Naive thymus-derived CD4-positive, alpha-beta T cell (primary cell): ENCODE measurements around the gene ADAD2. TPM values are rescaled to one million over a fixed set of nuclear protein-coding genes. Genes with fewer than 3 reads are reported as not detected.
A peak's percentile ranks its signal among the peaks of the same experiment; 100 is the strongest.

Source experiments
- ATAC-seq: fragments of 150-1000 bp; cut with Tn5 transposase; 2 replicates; pipeline ENCODE4 v1.10.0; 2021; ENCODE audit warnings: mild to moderate bottlenecking, moderate library complexity
- CTCF ChIA-PET: fragments of 350-600 bp; sonication (Branson Sonifier 250); formaldehyde crosslinking; loops from one replicate; lab custom pipeline; 2021; ENCODE audit warnings: antibody characterized with exemption; lab: Charles Lee
- POLR2A ChIA-PET: fragments of 350-600 bp; sonication (Branson Sonifier 250); formaldehyde crosslinking; loops from one replicate; lab custom pipeline; 2021; ENCODE audit warnings: antibody characterized with exemption, inconsistent platforms; lab: Charles Lee
- DNase-seq, 9 donors: peaks; one replicate each; pipeline versions ENCODE4 v3.0.0 to v3.0.0-alpha.2; 2020 to 2022; ENCODE audit warnings: mixed read lengths in 1 of 9
- H3K27ac ChIP-seq: one replicate; pipeline ENCODE4 v1.7.0; 2013; ENCODE audit warnings: mild to moderate bottlenecking, low read depth, low read length, moderate library complexity
- H3K27me3 ChIP-seq, 2 donors: one replicate each; pipeline ENCODE4 v1.7.0; 2013; ENCODE audit warnings: low read length in 2 of 2, mild to moderate bottlenecking in 2 of 2, moderate library complexity in 2 of 2; ENCODE audit not compliant: control insufficient read depth in 2 of 2, insufficient read depth in 2 of 2
- H3K36me3 ChIP-seq, 3 experiments: 1 replicate in 2 of 3; 2 replicates in 1 of 3; pipeline ENCODE4 v1.7.0; 2013; ENCODE audit warnings: low read length in 3 of 3, mild to moderate bottlenecking in 3 of 3, moderate library complexity in 1 of 3; ENCODE audit not compliant: insufficient read depth in 3 of 3, control insufficient read depth in 2 of 3
- H3K4me1 ChIP-seq, 2 donors: one replicate each; pipeline ENCODE4 v1.7.0; 2013; ENCODE audit warnings: low read length in 2 of 2, mild to moderate bottlenecking in 2 of 2, moderate library complexity in 1 of 2; ENCODE audit not compliant: control insufficient read depth in 2 of 2, insufficient read depth in 2 of 2
- H3K4me3 ChIP-seq: 2 replicates; pipeline ENCODE4 v1.7.0; 2013; ENCODE audit warnings: mild to moderate bottlenecking, low read length
- H3K9me3 ChIP-seq, 3 experiments: 1 replicate in 2 of 3; 2 replicates in 1 of 3; pipeline ENCODE4 v1.7.0; 2013; ENCODE audit warnings: low read length in 3 of 3; ENCODE audit not compliant: control insufficient read depth in 2 of 3
- H3K27ac Mint-ChIP-seq, 9 donors: one replicate each; pipeline ENCODE4 v1.8.0; 2020 to 2022; ENCODE audit warnings: mixed read lengths in 9 of 9, mild to moderate bottlenecking in 8 of 9, moderate library complexity in 5 of 9, inconsistent platforms in 2 of 9
- H3K27me3 Mint-ChIP-seq, 5 donors: one replicate each; pipeline ENCODE4 v1.8.0; 2021 to 2022; ENCODE audit warnings: mixed read lengths in 5 of 5, mild to moderate bottlenecking in 1 of 5
- H3K36me3 Mint-ChIP-seq, 5 donors: one replicate each; pipeline ENCODE4 v1.8.0; 2020 to 2022; ENCODE audit warnings: mixed read lengths in 5 of 5, mild to moderate bottlenecking in 3 of 5, inconsistent platforms in 1 of 5
- H3K4me1 Mint-ChIP-seq, 7 donors: one replicate each; pipeline ENCODE4 v1.8.0; 2020 to 2022; ENCODE audit warnings: mixed read lengths in 7 of 7, mild to moderate bottlenecking in 3 of 7, inconsistent platforms in 1 of 7
- H3K4me3 Mint-ChIP-seq, 10 donors: one replicate each; pipeline ENCODE4 v1.8.0; 2020 to 2022; ENCODE audit warnings: mild to moderate bottlenecking in 10 of 10, mixed read lengths in 10 of 10, moderate library complexity in 6 of 10, inconsistent platforms in 2 of 10
- H3K9me3 Mint-ChIP-seq, 11 donors: one replicate each; pipeline ENCODE4 v1.8.0; 2020 to 2022; ENCODE audit warnings: mixed read lengths in 11 of 11, mild to moderate bottlenecking in 4 of 11, inconsistent platforms in 1 of 11, moderate library complexity in 1 of 11
- intact Hi-C, 2 donors: fragments of 100-400 bp; cut with micrococcal nuclease; formaldehyde crosslinking; loops; one replicate each; pipeline ENCODE4 v1.15.1; 2023
- polyA plus RNA-seq, 2 donors: library from polyadenylated mRNA; unstranded; fragments of 300-500 nt; fragmentation: Illumina TruSeq; gene quantifications; one replicate each; pipeline ENCODE4 v1.2.3, GENCODE V29; 2021
- total RNA-seq, 6 experiments: library from RNA in 5 of 6; stranded (reverse) in 5 of 6; gene quantifications; 1 replicate in 5 of 6; 2 replicates in 1 of 6; pipeline ENCODE4 v1.2.3 and lab custom pipeline; 2021 to 2026

The ADAD2 gene
- total and polyA plus RNA-seq, 7 experiments from 2014 or later = 0.11 to 0.16 TPM; not detected in 5

DNA sequence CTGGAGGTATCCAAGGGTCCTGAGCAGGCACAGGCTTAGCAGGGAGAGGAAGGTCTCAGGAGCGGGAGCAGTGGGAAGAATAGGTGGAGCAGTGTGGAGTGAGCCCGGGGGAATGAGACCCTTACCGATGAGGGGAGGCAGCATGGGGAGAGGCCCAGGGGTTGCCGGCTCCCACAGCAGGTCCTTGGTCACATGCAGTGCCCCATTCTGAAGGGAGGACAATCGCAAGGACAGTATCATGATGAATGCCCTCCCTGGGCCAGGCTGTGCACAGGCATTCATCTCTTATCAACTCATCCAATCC is 7.4 kb upstream of the ADAD2 start:
- Histone ChIP-seq H3K4me3 (no peak overlapping the region), H3K36me3 (peaks cover 0 to 70% (median 9%) of the 10 kb centered on the region in 3 experiments), H3K27me3 (no peaks in the 10 kb centered on the region), H3K27ac (no peak overlapping the region), H3K9me3 (no peaks in the 10 kb centered on the region), H3K4me1 (peaks cover 0 to 6% of the 10 kb centered on the region in 2 donors)
- Mint-ChIP-seq H3K4me3 (peak overlapping the region in 1 of 10 donors; percentile 4), H3K27ac (peak overlapping the region in 1 of 9 donors; percentile 42), H3K36me3 (peaks cover 0 to 23% (median 5%) of the 10 kb centered on the region in 5 donors), H3K9me3 (no peaks in the 10 kb centered on the region), H3K27me3 (no peaks in the 10 kb centered on the region), H3K4me1 (peaks cover 22 to 29% (median 25%) of the 10 kb centered on the region in 7 donors)
- CTCF ChIA-PET = no interaction called here
- POLR2A ChIA-PET = no interaction called here
- no peak for DNase-seq
- intact Hi-C loops = loop anchor here (10.0 kb wide), 1 partner anchor 321 kb away; the partner anchor contains the start of gene MEAK7 (in 2 of the 2)
- ATAC-seq = no peak

DNA sequence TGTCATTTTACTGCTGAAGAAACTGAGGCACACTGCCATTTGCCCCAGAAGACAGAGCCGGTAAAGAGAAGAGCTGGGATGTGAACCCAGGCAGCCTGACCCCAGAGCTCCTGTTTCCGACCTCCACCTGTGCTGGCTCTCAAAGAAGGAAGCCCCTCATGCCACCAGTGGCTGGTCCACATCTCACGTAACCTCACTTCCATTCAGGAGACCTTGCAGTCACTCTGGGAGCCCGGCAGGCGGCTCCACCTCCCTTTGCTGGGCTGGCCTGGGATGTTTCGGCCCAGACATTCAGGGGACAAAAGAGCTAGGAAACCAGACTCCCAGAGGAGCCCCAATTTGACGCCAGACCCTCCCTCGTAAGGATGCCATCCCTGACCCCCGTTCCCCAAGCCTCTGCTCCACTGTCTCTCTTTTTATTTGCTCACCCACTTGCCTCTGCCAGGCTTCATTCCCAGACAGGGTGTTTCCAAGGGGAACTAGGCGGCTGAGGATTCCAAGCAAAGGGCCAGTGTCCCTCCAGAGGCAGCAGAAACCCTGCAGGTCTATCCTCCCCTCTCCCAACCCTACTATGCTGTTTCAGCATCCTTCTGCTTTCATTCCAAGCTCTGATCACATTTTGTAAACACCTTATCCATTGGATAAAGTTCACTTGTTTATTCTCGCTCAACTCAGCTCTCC is 6.9 kb upstream of the ADAD2 start:
- Mint-ChIP-seq H3K27me3 (no peaks in the 10 kb centered on the region), H3K27ac (peak overlapping the region in 3 of 9 donors; percentile 32 to 62 (median 33)), H3K36me3 (peaks cover 0 to 23% (median 5%) of the 10 kb centered on the region in 5 donors), H3K9me3 (no peaks in the 10 kb centered on the region), H3K4me1 (peaks cover 22 to 29% (median 25%) of the 10 kb centered on the region in 7 donors), H3K4me3 (peak overlapping the region in 3 of 10 donors; percentile 4 to 16 (median 15))
- H3K4me3 ChIP-seq = no peak overlapping the region
- H3K27me3 ChIP-seq = no peaks in the 10 kb centered on the region
- POLR2A ChIA-PET = no interaction called here
- no peak for DNase-seq
- no peaks in the 10 kb centered on the region for H3K9me3 ChIP-seq
- intact Hi-C loops = loop anchor here (10.0 kb wide), 1 partner anchor 321 kb away; the partner anchor contains the start of gene MEAK7 (in 2 of the 2)
- no peak overlapping the region for H3K27ac ChIP-seq
- CTCF ChIA-PET = interaction anchor here (1.4 kb wide), 1 partner anchor 9 kb away, joined by 4 read pairs; no protein-coding TSS in a partner anchor
- peaks cover 0 to 6% of the 10 kb centered on the region in 2 donors for H3K4me1 ChIP-seq
- H3K36me3 ChIP-seq = peaks cover 0 to 65% (median 9%) of the 10 kb centered on the region in 3 experiments
- no peak for ATAC-seq

DNA sequence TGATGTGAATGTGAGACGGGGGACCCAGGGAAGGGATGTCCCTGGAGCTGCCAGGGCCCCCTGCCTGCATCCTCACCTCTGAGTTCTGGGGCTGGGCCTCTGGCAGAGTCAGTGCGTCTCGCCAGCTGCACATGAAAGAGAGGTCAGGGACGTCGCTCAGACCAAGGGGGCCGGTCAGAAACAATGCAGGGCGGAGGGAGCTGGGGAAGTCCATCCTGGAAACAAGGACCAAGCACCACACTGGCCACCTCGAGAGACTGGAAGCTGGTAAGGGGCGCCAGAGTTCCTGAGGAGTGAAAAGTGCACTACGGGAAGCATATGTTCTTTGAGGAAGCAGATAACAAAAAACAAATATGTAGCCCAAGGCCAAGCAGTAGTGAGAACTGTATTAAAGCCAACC is 6.2 kb upstream of the ADAD2 start:
- POLR2A ChIA-PET = no interaction called here
- intact Hi-C loops = loop anchor here (5.0 to 10.0 kb wide), 3 partner anchors 287 to 843 kb away; partner anchors contain the start of genes MEAK7 (in 2 of the 2), KIAA0513 (in 1 of the 2) and MLYCD (in 1 of the 2)

GRCh38 chr16:84186685-84187437 is 4.1 kb upstream of the ADAD2 start, which contains the start of gene TAF1C:
TAF1C (minus strand) TSS chr16:84187057; CDS start chr16:84184988, 2,069 bp downstream.
- peaks cover 0 to 17% (median 5%) of the 10 kb centered on the region in 5 donors for H3K36me3 Mint-ChIP-seq
- no peaks in the 10 kb centered on the region for H3K27me3 Mint-ChIP-seq
- no peaks in the 10 kb centered on the region for H3K9me3 ChIP-seq
- H3K4me3 Mint-ChIP-seq = peak within 1 kb of the TSS; percentile 89 to 94 (median 92)
- no peaks in the 10 kb centered on the region for H3K27me3 ChIP-seq
- peaks cover 0 to 37% (median 9%) of the 10 kb centered on the region in 3 experiments for H3K36me3 ChIP-seq
- no peaks in the 10 kb centered on the region for H3K9me3 Mint-ChIP-seq
- peaks cover 22 to 29% (median 25%) of the 10 kb centered on the region in 7 donors for H3K4me1 Mint-ChIP-seq
- H3K4me1 ChIP-seq = peaks cover 0 to 6% of the 10 kb centered on the region in 2 donors
- H3K27ac ChIP-seq = peak within 1 kb of the TSS; percentile 80
- intact Hi-C loops = loop anchor here (1.0 to 10.0 kb wide), 12 partner anchors 42 to 840 kb away; partner anchors contain the start of genes DNAAF1 (in 2 of the 2), HSBP1 (in 2 of the 2), HSDL1 (in 2 of the 2) and MBTPS1 (in 2 of the 2)
- H3K27ac Mint-ChIP-seq = peak within 1 kb of the TSS; percentile 78 to 95 (median 91)
- ChIA-PET CTCF (interaction anchor here (0.5 to 1.4 kb wide), 9 partner anchors 70 to 1430 kb away, joined by 3 to 31 read pairs (median 3); partner anchors contain the start of gene MBTPS1), POLR2A (interaction anchor here (0.8 to 1.2 kb wide), 4 partner anchors 49 to 304 kb away, joined by 3 to 6 read pairs (median 3); partner anchors contain the start of gene MBTPS1)
- ATAC-seq (peak; percentile 99), DNase-seq (peak; percentile 81 to 94 (median 87))
- peak within 1 kb of the TSS; percentile 91 for H3K4me3 ChIP-seq

More for the DNA sequence above, 6.2 kb upstream of the ADAD2 start:
- Histone ChIP-seq H3K27me3 (no peaks in the 10 kb centered on the region), H3K9me3 (no peaks in the 10 kb centered on the region), H3K4me1 (peaks cover 0 to 6% of the 10 kb centered on the region in 2 donors), H3K36me3 (peaks cover 0 to 58% (median 9%) of the 10 kb centered on the region in 3 experiments), H3K27ac (no peak overlapping the region), H3K4me3 (no peak overlapping the region)
- H3K4me1 Mint-ChIP-seq = peaks cover 22 to 29% (median 25%) of the 10 kb centered on the region in 7 donors
- peaks cover 0 to 23% (median 5%) of the 10 kb centered on the region in 5 donors for H3K36me3 Mint-ChIP-seq
- H3K27ac Mint-ChIP-seq = peak overlapping the region in 7 of 9 donors; percentile 24 to 95 (median 87)
- H3K27me3 Mint-ChIP-seq = no peaks in the 10 kb centered on the region
- CTCF ChIA-PET = interaction anchor here (1.4 kb wide), 1 partner anchor 10 kb away, joined by 4 read pairs; no protein-coding TSS in a partner anchor
- H3K4me3 Mint-ChIP-seq = peak overlapping the region; percentile 74 to 94 (median 92)
- ATAC-seq (no peak), DNase-seq (no peak)
- H3K9me3 Mint-ChIP-seq = no peaks in the 10 kb centered on the region

DNA sequence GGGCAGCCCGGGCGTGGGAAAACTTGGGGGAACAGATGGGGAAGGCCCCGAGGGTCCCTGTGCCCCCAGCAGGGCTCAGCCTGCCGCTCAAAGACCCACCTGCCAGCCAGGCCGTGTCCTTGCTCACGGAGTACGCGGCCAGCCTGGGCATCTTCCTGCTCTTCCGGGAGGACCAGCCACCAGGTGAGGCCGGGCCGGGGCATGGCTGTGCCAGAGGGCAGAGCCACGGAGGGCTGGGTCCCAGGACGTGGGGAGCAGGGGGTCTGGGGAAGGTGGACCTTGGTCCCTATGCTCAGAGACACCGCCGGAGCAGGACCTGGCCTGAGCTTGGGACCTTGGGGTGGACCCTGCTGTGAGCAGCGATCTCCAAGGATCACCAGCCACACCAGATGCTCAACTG is 509 bp downstream of the ADAD2 start:
- Mint-ChIP-seq H3K36me3 (no peaks in the 10 kb centered on the region), H3K27ac (no peak overlapping the region), H3K4me1 (peaks cover 17 to 26% (median 23%) of the 10 kb centered on the region in 7 donors), H3K27me3 (no peaks in the 10 kb centered on the region), H3K4me3 (no peak overlapping the region), H3K9me3 (no peaks in the 10 kb centered on the region)
- Histone ChIP-seq H3K36me3 (peaks cover 0 to 4% (median 0%) of the 10 kb centered on the region in 3 experiments), H3K9me3 (no peaks in the 10 kb centered on the region), H3K27ac (no peak overlapping the region), H3K4me3 (no peak overlapping the region), H3K27me3 (no peaks in the 10 kb centered on the region), H3K4me1 (peaks cover 0 to 18% of the 10 kb centered on the region in 2 donors)
- intact Hi-C loops = loop anchor here in 1 of 2 donors (5.0 kb wide), 1 partner anchor 426 kb away; the partner anchor contains the start of gene COTL1
- ATAC-seq = no peak
- CTCF ChIA-PET = no interaction called here
- DNase-seq = no peak
- POLR2A ChIA-PET = no interaction called here

- Mint-ChIP-seq H3K9me3 (no peaks in the 10 kb centered on the region), H3K4me3 (peak overlapping the region; percentile 25 to 85 (median 75)), H3K36me3 (no peaks in the 10 kb centered on the region), H3K27me3 (peaks cover 0 to 4% (median 0%) of the 10 kb centered on the region in 5 donors), H3K4me1 (peaks cover 18 to 20% (median 20%) of the 10 kb centered on the region in 7 donors), H3K27ac (peak overlapping the region; percentile 51 to 92 (median 84))
- ATAC-seq (peak; percentile 69), DNase-seq (peak in 6 of 9 donors; percentile 33 to 43 (median 35))
- ChIA-PET POLR2A (interaction anchor here (0.6 kb wide), 1 partner anchor 291 kb away, joined by 3 read pairs; no protein-coding TSS in a partner anchor), CTCF (no interaction called here)
- Histone ChIP-seq H3K4me1 (peaks cover 0 to 18% of the 10 kb centered on the region in 2 donors), H3K9me3 (no peaks in the 10 kb centered on the region), H3K36me3 (no peaks in the 10 kb centered on the region), H3K27me3 (no peaks in the 10 kb centered on the region), H3K27ac (peak overlapping the region; percentile 42), H3K4me3 (no peak overlapping the region)
- intact Hi-C loops = loop anchor here in 1 of 2 donors (5.0 kb wide), 1 partner anchor 424 kb away; the partner anchor contains the start of gene COTL1
Observed at GRCh38 chr16:84193480-84193879, 2.5 kb downstream of the ADAD2 start.
